Heart left ventricle (tissue), 13 donors: ENCODE measurements around the gene TRIP4.

Experiments
- CTCF ChIP-seq, 12 donors: fragments of 200-600 bp; sonication (generic) in 4 of 12; IDR thresholded peaks; one replicate each; pipeline versions ENCODE4 v1.5.0 to v1.8.0; 2018 to 2022; ENCODE audit warnings: antibody characterized with exemption in 12 of 12, mild to moderate bottlenecking in 5 of 12
- POLR2A ChIP-seq, 2 donors: fragments of 450-650 bp; IDR thresholded peaks; one replicate each; pipeline ENCODE4 v1.6.1; 2017; ENCODE audit warnings: antibody characterized with exemption in 2 of 2, mild to moderate bottlenecking in 2 of 2, moderate library complexity in 2 of 2
- donor health status: ischemic (EF 13 %, LVEDD 7.1; RV severe dilation, severe dysfunction).
- donor health status: DM: no; HTN: yes; CAD: no.
- donor health status: DM: no; HTN: no; CAD: no.
- donor health status: ischemic (EF 25% LVEDD 6.9; RV normal size, moderate dysfunction).
- donor health status: ischemic (EF 25% LVEDD 5.7; RV mildly dilated, moderate dysfunction).
- donor health status: ischemic (EF 35%, LVEDD 5.7; RV mildly dilated, moderate dysfunction).
- donor health status: nonischemic (EF 11% LVEDD 7.7; RV severe dilation, severe dysfunction).
- donor health status: DM: yes; HTN: yes; CAD: no.
- donor health status: PGD.
- donor health status: ischemic (EF 29% LVEDD 5.4; RV normal size, mild dysfunction).
- donor health status: nonischemic (EF 23%, LVEDD 6.1; RV moderate dilation, normal function).

GRCh38 chr15:64455961-64456371 lies 68.3 kb downstream of the TRIP4 start:
- TF ChIP-seq CTCF (IDR thresholded peaks at IDR 0.05) (no peak), POLR2A (IDR thresholded peaks at IDR 0.05) (no peak)
